ENCODE results near the gene SSNA1. TPM values are rescaled to one million over a fixed set of nuclear protein-coding genes. Genes with fewer than 3 reads are reported as not detected.

The SSNA1 gene
- total and polyA plus RNA-seq, 9 of the 15 experiments (the other 6 are each of a cell fraction or from before 2014, with no cell fraction given), result 1.9 to 130 (median 57.1) TPM

DNA sequence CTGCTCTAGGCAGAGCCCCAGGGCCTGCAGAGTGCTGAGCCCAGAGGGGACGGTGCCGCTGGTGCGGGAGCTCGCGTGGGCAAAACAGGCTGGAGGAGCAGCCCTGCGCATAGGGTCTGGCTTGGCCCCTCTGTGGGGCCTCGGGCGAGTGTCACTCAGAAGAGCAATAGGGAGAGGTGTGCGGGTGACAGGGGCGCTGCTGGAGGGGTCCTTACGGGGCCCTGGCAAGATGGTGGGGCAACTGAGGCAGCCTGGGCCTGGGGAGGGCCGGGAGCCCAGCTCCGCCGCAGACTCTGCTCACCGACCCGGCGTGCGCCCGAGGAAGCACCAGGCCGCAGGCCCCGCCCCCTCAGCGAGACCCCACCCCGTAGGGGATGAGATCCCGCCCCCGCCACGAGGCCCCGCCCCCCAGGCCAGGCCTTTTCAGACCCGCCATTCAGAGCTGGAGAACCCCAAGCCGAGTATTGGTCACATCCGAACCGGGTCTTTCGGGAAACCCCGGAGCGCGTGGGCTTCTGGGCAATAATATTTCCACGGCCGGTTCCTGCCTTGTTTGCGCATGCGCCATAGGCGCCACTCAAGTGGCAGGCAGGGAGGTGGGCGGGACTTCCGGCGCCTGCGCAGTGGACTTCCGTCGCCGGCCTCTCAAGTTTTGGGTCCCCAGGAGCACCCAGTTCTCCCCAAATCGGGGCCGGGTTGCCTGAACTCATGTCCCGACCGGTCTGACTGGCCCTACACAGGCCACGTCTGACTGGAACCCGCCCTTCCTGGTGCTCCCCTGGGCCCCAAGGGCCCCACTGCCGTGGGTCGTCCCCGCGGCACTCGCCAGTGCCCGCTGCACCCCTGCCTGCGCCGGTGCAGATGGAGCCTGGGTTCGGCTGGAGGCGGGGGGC is 34.8 kb downstream of the SSNA1 start (continued):
- no peak for TF ChIP-seq EHMT2 (IDR thresholded peaks at IDR 0.05)
- peak; percentile 75 for TF ChIP-seq ZNF143 (CRISPR knock-in tag; IDR thresholded peaks at IDR 0.05)
- TF ChIP-seq NUFIP1 (IDR thresholded peaks at IDR 0.05; ENCODE audit: partially characterized antibody), result no peak
- TF ChIP-seq ZFP30 (CRISPR knock-in tag; IDR thresholded peaks at IDR 0.05; ENCODE audit: borderline replicate concordance), result no peak
- no peak for TF ChIP-seq TAL1 (IDR thresholded peaks at IDR 0.05)
- no peak for TF ChIP-seq HOXB6 (CRISPR knock-in tag; IDR thresholded peaks at IDR 0.05; ENCODE audit: borderline replicate concordance)
- TF ChIP-seq MED1 (CRISPR knock-in tag; IDR thresholded peaks at IDR 0.05; ENCODE audit: borderline replicate concordance), result no peak
- TF ChIP-seq RB1 (IDR thresholded peaks at IDR 0.05; ENCODE audit: low read depth), result peak; percentile 42; the same call in 1 of the 2 replicates
- TF ChIP-seq, protein P1, sequence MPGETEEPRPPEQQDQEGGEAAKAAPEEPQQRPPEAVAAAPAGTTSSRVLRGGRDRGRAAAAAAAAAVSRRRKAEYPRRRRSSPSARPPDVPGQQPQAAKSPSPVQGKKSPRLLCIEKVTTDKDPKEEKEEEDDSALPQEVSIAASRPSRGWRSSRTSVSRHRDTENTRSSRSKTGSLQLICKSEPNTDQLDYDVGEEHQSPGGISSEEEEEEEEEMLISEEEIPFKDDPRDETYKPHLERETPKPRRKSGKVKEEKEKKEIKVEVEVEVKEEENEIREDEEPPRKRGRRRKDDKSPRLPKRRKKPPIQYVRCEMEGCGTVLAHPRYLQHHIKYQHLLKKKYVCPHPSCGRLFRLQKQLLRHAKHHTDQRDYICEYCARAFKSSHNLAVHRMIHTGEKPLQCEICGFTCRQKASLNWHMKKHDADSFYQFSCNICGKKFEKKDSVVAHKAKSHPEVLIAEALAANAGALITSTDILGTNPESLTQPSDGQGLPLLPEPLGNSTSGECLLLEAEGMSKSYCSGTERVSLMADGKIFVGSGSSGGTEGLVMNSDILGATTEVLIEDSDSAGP (CRISPR knock-in tag; IDR thresholded peaks at IDR 0.05), result no peak
- no peak for TF ChIP-seq ZNF57 (CRISPR knock-in tag; IDR thresholded peaks at IDR 0.05)
- TF ChIP-seq, protein P2, sequence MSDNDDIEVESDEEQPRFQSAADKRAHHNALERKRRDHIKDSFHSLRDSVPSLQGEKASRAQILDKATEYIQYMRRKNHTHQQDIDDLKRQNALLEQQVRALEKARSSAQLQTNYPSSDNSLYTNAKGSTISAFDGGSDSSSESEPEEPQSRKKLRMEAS (CRISPR knock-in tag; IDR thresholded peaks at IDR 0.05), result 0 out of 2 replicates have a peak, but pooled peaks have one; percentile 11
- TF ChIP-seq ZNF354B (CRISPR knock-in tag; IDR thresholded peaks at IDR 0.05), result no peak
- TF ChIP-seq DIDO1 (tag; IDR thresholded peaks at IDR 0.05; ENCODE audit: low read depth), result peak; percentile 15; the same call in 1 of the 2 replicates
- TF ChIP-seq ZNF76 (CRISPR knock-in tag; IDR thresholded peaks at IDR 0.05; ENCODE audit: borderline replicate concordance), result no peak
- no peak for TF ChIP-seq ZNF24 (IDR thresholded peaks at IDR 0.05)
- TF ChIP-seq ZNF23 (CRISPR knock-in tag; IDR thresholded peaks at IDR 0.05), result no peak
- TF ChIP-seq ATF6 (CRISPR knock-in tag; IDR thresholded peaks at IDR 0.05), result no peak
- TF ChIP-seq ZNF445 (CRISPR knock-in tag; IDR thresholded peaks at IDR 0.05; ENCODE audit: low read depth), result no peak
- 0 out of 2 replicates have a peak, but pooled peaks have one; percentile 27 for TF ChIP-seq ETV5 (CRISPR knock-in tag; IDR thresholded peaks at IDR 0.05; ENCODE audit: low read depth)
- no peak for TF ChIP-seq ETV1 (tag; conservative IDR thresholded peaks at IDR 0.05; ENCODE audit: low read depth)
- TF ChIP-seq ETS2 (tag; IDR thresholded peaks at IDR 0.05; ENCODE audit: borderline replicate concordance, poor library complexity, severe bottlenecking), result no peak
- no peak for TF ChIP-seq RBM17 (IDR thresholded peaks at IDR 0.05; ENCODE audit: borderline replicate concordance, low read depth, low read length)
- TF ChIP-seq SAFB (IDR thresholded peaks at IDR 0.05; ENCODE audit: borderline replicate concordance, low read depth, low read length), result peak; percentile 38; the same call in 1 of the 2 replicates
- TF ChIP-seq ZBTB9 (CRISPR knock-in tag; IDR thresholded peaks at IDR 0.05), result peak; percentile 67; the same call in 1 of the 2 replicates
